GM21367 (cell line): ENCODE data around the gene ARHGEF10L.
"Not testable (repeated sequence)": the region's sequence is repeated elsewhere in the genome, so short reads cannot be mapped to it uniquely, and the experiment has no call there.

Source experiments
- ATAC-seq: cut with Tn5 transposase; IDR thresholded peaks from one replicate; pipeline ENCODE4 v1.9.1; 2021; ENCODE audit not compliant: unreplicated experiment

ARHGEF10L gene

DNA sequence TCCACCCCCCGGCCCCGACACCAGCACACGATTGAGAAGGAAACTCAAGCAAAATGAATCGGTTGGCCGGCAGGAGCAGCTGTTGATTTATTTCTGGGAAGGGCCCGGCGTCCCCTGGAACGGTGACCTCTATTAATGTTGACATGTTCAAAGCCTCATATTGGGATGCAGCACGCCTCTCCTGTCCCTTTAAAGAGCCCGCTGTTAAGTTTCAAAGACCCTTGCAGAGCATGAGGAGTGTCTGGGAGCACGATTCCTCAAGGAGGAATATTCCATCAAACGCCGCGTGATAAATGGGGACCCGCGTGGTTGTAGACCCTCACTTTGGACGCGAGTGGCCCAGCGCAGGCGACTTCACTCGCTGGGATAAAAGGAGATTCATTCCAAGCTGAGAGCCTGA, 194.2 kb downstream of the ARHGEF10L start:
- no peak for ATAC-seq

DNA sequence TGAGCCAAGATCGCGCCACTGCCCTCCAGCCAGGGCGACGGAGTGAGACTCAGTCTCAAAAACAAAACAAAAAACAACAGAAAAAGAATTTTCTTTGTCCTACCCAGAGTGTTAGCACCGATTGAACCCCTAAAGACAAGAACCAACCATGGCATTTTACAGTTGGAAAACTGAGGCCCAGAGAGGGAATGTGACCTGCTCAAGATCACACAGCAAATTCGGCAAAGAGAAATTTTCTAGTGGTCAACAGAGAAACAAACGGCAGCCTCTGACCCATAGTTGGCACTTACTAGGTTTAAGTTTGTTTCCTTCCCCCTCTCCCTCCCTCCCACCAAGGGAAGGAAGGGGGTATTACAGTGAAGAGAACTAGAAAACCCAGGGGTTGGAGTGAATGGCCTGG, 195.1 kb downstream of the ARHGEF10L start:
- no peak for ATAC-seq

DNA sequence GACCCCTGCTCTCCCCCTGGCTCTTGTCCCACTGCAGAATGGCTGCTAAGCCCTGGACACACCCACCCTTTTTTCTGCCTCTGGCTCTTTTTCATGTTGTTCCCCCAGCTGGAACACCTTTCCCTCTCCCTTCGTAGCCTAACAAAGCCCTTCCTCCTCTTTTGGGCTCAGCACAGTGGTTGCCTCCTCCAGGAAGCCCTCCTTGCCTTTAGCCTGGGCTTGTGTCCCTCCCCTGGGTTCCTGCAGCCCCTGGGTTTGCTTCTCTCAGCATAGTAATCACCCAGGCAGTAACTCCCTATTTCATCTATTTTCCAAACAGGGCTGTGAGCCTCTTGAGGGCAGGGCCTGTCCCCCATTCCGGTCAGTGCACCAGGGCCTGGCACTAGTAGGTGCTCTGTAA, 195.8 kb downstream of the ARHGEF10L start:
- no peak for ATAC-seq

DNA sequence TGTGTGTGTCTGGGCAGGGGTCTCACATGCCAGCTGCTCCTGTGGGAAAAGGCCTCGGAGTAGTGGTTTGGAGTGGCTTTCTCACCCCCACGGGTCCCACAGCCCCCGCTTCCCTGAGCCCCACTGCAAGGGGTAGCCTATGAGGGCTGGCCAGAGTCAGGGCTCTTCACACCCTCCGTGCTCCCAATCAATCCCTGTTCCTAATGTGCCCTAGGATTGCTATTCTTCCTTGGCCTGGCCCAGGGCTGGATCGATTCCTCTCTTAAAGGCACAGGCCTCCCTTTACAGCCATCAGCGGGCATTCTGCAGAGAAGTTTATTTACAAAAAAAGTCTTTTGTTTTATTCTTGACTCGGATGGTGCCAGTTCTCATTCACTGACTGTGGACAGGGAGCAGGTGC, 196.3 kb downstream of the ARHGEF10L start:
- ATAC-seq, result no peak

DNA sequence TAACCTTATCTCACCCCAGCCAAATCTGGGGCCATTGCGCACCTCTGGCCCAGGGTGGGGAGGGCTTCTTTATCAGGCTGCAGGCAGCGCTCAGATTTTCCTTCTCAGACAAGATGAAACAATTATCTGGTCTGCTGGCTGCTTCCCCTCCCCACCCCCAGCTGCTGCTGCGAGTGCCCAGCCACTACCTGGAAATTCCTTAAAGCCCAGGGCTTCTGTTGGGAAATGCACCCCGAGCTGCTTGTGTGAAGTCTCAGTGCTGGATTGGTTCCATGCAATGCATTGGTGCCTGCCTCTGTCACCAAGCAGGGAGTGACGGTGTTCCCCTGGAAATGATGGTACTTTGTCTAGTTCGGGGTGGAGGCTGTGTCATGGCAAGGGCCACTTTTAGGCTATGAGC, 197.1 kb downstream of the ARHGEF10L start:
- no peak for ATAC-seq

DNA sequence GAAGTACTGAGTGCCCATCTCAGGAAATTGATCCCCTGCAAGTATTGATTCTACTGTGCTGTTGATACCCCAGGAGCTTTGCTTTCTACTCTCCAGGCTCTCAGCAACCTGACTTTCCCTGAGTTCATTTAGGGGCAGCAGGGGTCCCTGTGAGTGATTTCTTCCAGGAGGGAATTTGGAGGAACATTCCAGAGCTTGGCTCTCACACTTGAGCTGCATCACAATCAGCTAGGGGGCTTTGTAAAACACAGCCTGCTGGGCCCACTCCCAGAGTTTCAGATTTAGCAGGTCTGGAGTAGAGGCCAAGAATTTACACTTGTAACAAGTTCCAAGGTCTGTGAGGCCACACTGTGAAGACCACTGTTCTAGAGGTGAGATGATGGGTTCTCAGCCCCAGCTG, 199.6 kb downstream of the ARHGEF10L start:
- no peak for ATAC-seq

DNA sequence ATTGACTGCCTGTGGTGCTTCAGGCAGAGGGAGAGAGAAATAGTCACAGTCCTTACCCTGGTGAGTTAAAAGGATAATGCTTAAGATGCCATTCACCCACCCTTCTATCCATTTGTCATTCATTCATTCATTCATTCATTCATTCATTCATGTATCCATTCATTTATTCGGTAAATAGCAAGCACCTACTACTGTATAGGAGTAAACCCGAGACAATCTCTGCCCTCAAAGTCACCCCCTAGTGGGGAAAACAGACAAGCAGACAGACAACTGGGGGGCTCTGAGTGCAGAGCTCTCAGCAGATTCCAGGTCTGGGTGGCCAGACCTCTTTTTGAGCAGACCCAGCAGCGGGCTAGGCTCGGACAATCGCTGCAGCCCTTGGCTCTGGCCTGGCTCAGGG, 201.6 kb downstream of the ARHGEF10L start:
- ATAC-seq, result no peak

DNA sequence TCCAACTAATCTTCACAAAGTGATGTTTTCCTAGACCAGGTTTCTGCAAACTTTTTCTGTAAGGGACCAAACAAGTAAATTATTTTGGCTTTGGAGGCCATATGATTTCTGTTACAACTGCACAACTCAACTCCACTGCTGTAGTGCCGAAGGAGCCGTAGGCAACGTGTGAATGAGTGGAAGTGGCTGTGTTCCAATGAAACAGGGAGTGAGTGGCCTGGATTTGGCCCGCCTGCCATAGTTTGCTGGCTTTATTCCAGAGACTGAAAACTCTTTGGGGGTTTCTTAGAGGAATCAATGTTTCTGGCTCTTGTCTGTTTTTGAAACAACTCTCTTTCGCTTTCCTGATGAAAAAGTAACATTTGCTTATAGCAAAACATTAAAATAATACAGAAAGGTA, 203.1 kb downstream of the ARHGEF10L start:
- no peak for ATAC-seq

DNA sequence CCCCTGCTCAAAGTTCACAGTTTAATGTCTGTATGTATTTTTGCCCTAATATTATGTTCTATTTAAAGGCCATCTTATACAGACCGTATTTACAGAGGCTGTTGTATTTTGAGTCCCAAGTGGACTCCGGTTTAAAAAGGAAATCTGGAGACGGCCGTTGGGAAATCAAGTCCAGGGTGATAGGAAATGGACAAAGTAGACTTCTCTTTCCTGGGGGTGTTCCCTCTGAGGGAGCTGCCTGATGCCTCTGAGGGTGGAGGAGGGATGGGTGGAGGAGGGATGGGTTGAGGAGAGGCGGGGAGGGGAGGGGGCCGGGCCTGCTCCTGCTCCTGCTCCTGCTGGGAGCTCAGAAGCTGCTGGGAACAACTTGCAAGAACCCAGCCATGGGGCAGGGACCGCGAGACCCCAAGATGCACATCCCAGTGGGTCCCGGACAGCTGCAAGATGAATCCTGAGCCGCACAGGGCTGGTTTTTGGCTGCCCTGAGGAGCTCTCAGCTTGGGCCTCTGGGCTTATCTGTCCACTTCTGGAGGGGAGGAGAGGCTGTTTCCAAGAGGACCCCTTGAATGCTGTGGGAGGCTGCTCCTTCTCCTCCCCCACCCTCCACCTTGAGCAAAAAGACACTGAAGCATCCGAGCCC, 203.6 kb downstream of the ARHGEF10L start:
- no peak for ATAC-seq

DNA sequence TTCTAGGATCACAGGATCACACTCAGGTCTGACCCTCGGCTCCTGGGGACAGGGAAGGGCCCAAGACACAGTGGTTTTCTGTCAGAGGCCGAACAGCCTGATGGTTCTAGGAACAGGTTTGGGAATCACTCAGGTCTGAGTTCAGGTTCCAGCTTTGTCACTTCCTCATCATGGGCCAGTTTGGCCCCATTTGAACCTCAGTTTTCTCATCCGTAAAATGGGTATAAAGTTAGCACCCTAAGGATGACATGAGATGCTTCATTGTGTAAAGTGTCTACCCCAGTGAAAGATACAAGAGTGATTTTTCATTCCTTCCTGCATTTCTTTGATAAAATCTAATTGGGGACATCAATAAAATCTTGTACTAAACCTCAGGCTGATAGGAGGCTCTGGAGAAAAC, 204.4 kb downstream of the ARHGEF10L start:
- no peak for ATAC-seq

DNA sequence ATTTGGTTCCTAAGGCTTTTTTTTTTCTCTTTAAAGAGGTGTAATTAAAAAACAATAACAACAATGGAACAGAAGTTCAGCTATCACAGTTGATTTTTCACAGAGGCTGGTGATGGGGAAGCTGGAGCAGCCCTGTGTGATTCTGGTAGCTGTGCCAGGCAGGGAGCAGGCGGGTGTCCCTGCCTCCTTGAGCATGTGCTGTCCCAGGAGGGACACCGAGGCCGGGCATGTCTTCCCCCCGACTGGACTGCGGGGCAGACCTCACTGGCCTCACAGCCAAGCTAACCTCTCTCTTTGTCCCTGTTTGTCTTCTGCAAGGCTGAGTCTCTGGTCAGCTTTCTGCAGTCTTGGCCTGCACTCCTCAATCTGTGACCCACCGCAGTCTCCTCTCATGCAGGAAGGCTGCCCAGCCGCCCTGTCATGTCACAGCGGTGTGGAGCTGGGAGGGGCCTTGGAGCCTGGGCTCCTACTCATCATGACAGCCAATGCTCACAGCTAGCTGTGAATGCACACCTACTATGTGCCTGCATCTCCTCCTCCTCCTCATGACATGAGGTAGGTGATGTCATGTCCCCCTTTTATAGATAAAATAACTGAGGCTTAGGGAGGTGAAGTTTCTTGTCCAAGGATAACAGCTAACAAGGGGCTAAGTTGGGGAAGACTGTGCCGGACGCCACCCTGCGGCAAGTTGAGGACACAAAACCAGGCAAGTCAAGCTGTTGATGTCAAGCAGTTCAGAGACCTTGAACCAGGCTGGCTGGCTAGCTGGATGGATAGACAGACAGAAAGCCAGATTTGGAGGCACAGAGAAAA, 205.4 kb downstream of the ARHGEF10L start:
- ATAC-seq, result no peak

DNA sequence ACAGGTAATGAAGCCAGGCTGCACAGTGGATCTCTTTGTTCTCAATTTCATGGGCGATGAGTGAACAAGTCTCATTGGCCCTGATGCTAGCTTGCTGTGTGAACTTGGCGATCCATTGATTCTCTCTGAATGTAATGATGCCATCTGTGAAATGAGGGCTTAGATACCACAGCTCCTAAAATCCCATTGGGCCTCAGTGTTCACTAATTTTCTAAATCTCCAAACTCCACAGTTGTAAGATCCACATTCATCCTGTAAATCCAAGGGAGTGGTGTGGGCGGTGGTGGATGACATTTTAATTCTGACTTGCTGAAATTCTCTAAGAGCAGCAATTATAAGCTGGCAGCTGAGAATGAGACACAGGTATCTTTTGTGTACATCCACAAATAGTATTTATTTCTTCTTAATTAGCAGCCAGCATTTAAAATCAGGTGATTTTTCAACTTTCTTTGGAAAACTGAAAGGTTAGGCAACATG, 206.0 kb downstream of the ARHGEF10L start:
- ATAC-seq, result no peak

DNA sequence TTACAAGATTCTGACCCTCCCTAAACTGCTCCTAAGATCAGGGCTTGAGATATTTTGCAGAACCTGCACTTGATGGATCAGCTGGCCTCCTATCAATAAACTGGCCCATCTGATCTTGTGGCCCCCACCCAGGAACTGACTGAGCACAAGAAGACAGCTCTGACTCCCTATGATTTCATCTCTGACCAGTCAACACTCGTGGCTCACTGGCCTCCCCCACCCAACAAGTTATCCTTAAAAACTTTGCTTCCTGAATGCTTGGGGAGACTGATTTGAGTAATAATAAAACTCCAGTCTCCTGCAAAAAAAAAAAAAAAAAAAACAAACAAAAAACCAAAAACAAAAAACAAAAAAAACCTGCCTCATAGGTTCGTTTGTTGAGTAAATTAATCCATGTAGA, 206.8 kb downstream of the ARHGEF10L start:
- not testable (repeated sequence) for ATAC-seq

DNA sequence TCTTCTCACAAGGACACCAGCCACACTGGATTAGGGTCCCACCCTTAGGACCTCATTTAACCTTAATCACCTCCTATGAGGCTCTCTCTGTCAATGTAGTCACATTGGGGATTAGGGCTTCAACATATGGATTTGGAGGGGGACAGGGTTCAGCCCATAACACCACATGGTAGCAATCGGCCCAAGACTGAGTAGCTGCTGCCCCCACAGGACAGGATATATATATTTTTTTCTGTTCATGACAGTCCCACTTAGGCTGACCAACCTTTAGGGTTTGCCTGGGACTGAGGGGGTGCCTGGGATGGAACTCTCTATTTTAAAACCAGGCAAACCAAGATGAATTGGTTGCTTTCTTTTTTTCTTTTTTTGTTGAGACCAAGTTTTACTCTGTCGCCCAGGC, 207.4 kb downstream of the ARHGEF10L start:
- no peak for ATAC-seq
